Fibroblast of peridontal ligament (primary cell): ENCODE results near the gene PGAP6.
"Not testable (repeated sequence)": the region's sequence is repeated elsewhere in the genome, so short reads cannot be mapped to it uniquely, and the experiment has no call there.

Source experiments
- DNase-seq: peaks from one replicate; pipeline ENCODE4 v3.0.0-alpha.2; 2010; ENCODE audit errors: extremely low read depth

The PGAP6 gene

GRCh38 chr16:378113-378820 is 3.5 kb downstream of the PGAP6 start:
- DNase-seq, result not testable (repeated sequence)

- DNase-seq, result no peak
Measured at GRCh38 chr16:377419-377951, 4.3 kb downstream of the PGAP6 start.

GRCh38 chr16:376817-377418 is 4.9 kb downstream of the PGAP6 start:
- no peak for DNase-seq

- DNase-seq, result no peak
Measured at GRCh38 chr16:375927-376816, 5.6 kb downstream of the PGAP6 start.

- no peak for DNase-seq
Measured at GRCh38 chr16:375212-375611, 6.6 kb downstream of the PGAP6 start.

- DNase-seq, result no peak
Measured at GRCh38 chr16:374616-374926, 7.2 kb downstream of the PGAP6 start.

- no peak for DNase-seq
Measured at GRCh38 chr16:373848-374615, 7.7 kb downstream of the PGAP6 start.

DNA sequence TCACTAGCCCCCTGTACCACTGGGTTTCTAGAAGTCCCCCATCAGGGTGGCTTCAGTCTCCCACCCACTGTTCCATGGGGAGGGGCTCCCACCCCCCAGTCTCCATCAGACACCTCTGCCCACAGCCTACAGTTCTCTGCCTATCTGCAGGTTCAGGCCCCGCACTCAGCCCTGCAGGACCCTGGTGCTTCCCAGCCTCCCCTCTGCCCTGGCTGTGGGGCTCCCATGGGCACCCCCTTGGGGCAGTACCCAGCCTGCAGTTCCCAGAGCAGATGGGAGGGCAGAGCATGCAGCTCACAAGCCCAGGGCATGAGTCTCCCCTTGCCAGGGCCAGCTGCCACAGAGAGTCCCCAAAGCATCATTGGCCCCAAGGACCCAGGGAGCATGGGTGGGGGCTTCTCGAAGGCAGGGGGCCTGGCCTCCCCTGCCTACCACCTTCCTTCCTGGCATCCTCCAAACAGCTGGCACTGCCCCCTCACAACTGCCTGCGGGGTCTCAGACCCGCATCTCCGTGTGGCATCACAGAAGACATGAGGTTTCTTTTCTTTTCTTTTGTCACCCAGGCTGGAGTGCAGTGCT is 8.7 kb downstream of the PGAP6 start:
- DNase-seq, result no peak

DNA sequence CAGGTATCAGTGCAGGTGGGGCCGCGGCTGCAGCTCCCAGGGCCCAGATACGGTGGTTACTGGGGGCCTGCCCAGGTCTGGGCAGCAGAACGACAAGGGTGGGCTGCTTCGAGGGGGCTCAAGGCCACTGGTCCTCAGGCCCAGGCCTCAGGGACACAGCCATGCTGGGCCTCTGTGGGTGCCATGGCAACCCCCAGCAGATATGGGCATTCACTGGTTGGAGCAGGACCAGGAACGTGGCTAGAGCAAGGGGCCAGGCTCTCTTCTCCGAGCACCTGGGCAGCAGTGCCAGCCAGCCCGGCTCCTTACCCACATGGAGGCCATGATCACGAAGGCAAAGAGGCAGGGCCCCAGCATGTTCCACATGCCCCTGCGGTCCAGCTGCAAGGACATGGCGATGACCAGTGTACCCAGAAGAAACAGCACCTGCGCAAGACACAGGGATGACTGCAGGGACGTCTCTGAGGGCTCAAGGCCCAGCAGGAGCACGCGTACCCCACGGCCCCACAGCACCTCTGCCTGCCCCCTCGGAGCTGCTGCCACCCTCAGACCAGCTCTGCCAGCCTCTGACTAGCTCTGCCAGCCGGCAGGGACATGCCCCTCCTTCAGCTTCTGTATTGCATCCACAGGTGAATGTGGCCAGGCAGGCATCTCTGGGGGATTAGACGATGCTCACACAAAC is 9.3 kb downstream of the PGAP6 start:
- no peak for DNase-seq

DNA sequence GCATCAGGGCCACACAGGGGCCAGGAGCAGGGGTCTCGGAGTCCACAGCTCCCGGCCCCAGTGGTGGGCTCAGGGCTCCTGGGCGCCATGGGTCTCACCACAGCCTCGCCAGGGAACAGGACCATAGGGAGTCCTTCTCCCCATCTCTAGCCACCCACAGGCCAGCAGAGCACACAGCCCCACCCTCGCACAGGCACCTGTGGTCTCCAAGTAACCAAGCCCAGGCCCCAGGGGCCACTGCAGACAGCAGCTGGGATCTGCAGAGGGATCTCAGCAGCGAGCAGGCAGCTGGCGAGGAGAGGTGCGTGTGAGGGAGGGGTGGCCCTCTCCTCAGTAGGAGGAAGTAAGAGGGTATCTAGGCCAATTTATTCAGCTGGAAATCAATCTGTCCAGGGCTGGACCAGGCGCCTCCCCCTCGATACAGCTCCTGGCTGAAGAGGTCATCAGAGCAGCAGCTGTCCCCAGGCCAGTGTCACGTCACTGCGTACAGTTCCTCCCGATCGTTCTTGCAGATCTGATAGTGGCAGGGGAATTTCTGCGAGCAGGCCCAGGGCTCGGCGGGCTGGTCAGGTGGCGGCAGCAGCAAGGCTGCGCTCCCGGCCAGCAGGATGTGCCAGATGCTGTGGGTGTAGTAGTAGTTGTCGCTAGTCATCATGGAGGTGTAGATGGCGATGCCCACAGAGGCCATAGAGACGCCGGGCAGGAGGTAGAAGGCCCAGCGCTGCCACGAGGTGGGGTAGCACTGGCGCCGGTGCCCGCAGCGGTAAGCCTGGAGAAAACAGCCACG is 10.1 kb downstream of the PGAP6 start:
- DNase-seq, result no peak

GRCh38 chr16:370979-371514 is 10.7 kb downstream of the PGAP6 start:
- DNase-seq, result no peak

- peak; percentile 94 for DNase-seq
Measured at GRCh38 chr16:370443-370842, 11.3 kb downstream of the PGAP6 start, which contains the start of gene MRPL28. MRPL28 (minus strand) TSS chr16:370538; CDS start chr16:370218, 320 bp downstream.

DNA sequence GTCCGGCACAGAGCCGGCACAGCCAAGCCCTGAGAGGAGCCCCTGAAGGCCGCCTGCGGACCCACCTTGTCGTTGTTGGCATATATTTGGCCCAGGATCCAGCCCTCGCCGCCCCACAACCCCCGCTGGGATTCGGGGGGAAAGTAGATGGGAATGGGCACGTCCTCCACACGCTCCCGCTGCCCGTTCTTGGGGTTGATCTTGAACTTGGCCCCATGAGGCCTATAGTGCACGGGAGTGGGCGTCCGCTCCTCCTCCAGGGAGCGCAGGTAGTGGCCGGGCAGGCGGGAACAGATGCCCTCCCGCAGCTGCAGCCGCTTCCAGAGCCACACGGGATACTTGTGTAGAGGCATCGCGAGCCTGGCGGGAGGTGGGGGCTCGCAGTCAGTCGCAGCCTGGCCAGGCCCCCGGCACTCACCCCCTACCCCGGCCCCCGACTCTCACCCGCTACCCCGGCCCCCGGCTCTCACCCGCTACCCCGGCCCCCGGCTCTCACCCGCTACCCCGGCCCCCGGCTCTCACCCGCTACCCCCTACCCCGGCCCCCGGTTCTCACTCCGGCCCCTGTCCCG is 11.8 kb downstream of the PGAP6 start:
- no peak for DNase-seq

- DNase-seq, result no peak
Measured at GRCh38 chr16:369275-369865, 12.4 kb downstream of the PGAP6 start.

DNA sequence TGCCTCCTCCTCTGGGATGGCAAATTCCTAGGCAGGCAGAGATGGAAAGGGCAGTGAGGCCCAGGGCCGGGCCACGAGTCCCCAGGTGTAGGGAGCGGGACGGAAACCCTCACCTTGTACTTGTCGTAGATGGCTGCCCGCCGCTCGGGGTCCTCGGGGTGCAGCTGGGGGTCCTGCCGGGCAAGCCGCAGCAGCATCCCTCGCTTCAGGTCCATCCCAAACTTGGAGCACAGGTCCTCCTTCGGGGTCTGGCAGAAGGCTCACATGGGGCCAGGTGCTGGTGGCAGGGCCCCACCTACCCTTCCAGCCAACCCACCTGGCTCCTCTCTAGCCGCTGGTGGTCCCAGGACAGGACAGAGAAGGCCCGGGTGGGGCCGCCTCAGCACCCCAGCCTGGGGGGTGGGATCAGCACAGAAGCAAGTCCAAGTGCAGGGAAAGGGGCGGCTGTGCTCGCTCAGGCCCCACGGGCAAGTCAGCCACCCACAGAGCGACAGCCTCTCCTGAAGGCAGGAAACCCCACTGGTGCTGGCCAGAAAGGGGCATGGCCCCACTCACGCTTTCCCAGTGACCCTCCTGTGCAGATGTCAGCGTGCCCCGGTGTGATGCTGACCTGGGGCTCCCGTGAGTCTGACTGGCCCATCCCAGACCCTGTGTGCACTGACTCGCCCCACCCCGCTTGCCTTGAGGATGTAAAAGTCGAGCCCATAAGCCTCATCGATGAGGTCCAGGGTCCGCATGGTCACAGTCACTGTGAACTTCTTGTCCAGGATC is 13.2 kb downstream of the PGAP6 start:
- no peak for DNase-seq

DNA sequence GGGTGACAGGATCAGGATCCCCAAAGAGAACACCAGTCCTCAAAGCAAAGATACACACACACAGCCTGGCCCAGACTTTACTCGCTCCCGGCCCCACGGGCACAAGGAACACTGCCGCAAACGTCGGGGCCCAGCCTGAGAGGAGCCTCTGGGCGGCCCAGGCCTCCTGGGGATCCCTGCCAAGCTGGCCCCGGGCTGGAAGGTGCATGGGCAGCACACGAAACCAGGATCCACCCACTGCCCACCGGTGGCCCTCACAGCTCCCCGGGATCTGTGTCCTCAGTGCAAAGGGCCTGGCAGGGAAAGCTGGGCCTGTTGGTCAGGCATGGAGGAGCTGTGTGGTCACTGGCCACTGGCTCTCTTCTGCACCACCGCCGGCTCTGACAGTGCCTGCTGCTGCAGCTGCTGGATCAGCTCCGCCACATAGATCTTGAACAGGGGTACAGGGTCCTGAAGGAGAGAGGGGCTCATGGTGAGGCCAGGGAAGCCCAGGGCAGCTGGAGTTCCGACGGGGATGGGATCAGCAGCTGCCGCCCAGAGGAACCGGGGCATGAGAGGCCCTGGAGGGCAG is 14.4 kb downstream of the PGAP6 start:
- no peak for DNase-seq

GRCh38 chr16:366476-366875 is 15.3 kb downstream of the PGAP6 start:
- DNase-seq, result no peak
